Neural progenitor cell (in vitro differentiated cells): ENCODE measurements around the gene LRP1.

Source experiments
- CTCF ChIP-seq: fragments of 200-600 bp; sonication (generic); IDR thresholded peaks from 2 replicates; pipeline ENCODE4 v1.5.1; 2017; ENCODE audit warnings: antibody characterized with exemption, mild to moderate bottlenecking
- EZH2 ChIP-seq: fragments of 200-600 bp; sonication (generic); IDR thresholded peaks from 2 replicates; pipeline ENCODE4 v1.6.1; 2017; ENCODE audit warnings: antibody characterized with exemption, mild to moderate bottlenecking, moderate library complexity

DNA sequence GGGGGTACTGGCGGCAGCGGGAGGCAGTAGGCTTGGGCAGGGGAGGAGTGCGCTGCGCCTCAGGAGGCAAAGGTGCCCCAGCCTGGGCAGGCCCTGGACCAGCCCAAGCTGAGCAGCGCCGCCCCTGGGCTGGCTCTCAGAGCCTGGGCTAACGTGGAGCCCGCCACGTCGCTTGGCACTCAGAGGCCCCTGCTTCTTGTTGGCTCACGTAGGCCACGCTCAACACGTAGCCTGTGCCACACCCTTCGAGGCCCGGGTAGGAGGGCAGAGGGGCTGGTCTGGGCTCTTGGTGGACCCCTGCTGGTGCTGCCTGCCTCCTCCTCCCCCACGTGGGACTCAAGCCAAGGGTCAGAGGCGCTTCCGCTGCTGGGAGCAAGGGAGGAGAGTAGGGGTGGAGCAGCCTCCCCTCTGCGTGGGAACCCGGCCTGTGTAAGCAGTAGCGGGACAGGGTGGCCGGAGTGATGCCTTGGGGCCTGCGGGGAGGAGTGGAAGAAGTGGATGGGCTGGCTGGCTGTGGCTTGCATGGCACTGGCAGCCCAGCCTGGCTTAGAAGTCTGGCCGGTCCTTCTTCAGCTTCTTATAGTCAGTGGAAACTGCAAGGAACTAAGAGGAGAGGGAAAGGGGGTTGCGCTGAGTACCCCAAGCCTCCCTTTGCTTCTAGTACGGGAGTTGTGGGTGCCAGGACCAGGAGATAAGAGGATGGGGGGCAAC is 106.9 kb downstream of the LRP1 start:
- TF ChIP-seq CTCF (no peak), EZH2 (no peak)
